Type B pancreatic cell (in vitro differentiated cells): ENCODE data around the gene FAM83F. TPM values are rescaled to one million over a fixed set of nuclear protein-coding genes. Genes with fewer than 3 reads are reported as not detected.

Source experiments
- DNase-seq: peaks from one replicate; pipeline ENCODE4 v3.0.0; 2021; ENCODE audit warnings: mixed read lengths; ENCODE audit not compliant: unreplicated experiment; ENCODE audit errors: extremely low spot score
- H3K27ac Mint-ChIP-seq: 2 replicates; pipeline ENCODE4 v1.8.0; 2021; ENCODE audit warnings: mild to moderate bottlenecking, mixed read lengths
- H3K27me3 Mint-ChIP-seq: 2 replicates; pipeline ENCODE4 v1.8.0; 2021; ENCODE audit warnings: mixed read lengths
- H3K36me3 Mint-ChIP-seq: 2 replicates; pipeline ENCODE4 v1.8.0; 2021; ENCODE audit warnings: mixed read lengths
- H3K4me1 Mint-ChIP-seq: one replicate; pipeline ENCODE4 v1.8.0; 2021; ENCODE audit warnings: mixed read lengths; ENCODE audit not compliant: unreplicated experiment
- H3K4me3 Mint-ChIP-seq: 2 replicates; pipeline ENCODE4 v1.8.0; 2021; ENCODE audit warnings: mild to moderate bottlenecking, mixed read lengths
- H3K9me3 Mint-ChIP-seq: 2 replicates; pipeline ENCODE4 v1.8.0; 2021; ENCODE audit warnings: mixed read lengths
- total RNA-seq: library from RNA; stranded (reverse); gene quantifications from 2 replicates; pipeline ENCODE4 v1.2.1, GENCODE V29; 2021; ENCODE audit warnings: low replicate concordance
- TF ChIP-seq, protein P1 (sequence below): fragments of 200-600 bp; sonication (generic); conservative IDR thresholded peaks from 2 replicates; pipeline ENCODE4 v1.5.0; 2021; ENCODE audit warnings: antibody characterized with exemption, mild to moderate bottlenecking

The FAM83F gene
- total RNA-seq, 1 donor from 2014 or later, result 12.4 TPM

DNA sequence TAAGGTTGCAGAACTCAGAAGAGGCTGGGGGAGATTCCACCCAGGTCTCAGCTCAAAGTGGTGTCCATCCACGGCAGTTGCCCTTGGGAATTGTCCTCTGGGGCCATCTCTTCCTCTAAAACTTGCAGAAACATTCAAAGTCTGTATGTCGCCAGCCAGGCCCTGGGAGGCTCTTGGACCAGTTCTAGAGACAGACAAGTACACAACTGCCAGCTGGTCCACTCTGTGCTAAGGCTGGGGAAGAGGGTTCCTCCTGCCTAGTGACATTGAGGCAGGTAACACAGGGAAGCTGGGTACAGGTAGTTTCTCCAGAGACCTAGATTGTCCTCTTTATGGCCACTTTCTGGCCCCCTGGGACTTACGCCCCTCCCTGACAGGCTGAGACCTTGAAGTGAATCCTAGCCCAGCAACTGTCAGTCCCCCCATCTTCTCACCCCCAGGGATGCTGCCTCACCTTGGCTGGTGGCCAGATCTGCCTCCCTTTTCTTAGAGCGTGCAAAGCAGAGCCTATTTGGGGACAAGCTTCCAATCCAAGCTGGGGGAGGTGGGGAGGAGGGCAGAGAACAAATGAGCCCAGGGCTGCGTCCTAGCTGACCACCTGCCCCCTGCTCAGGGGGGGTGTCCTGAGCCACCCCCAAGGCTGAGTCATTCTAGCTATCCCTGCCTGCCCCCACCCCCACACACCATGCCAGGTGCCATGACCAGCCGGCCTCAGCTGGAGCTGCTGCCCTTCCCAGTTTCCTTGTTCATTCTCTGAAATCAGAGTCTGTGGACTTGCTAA is 8.4 kb downstream of the FAM83F start:
- peaks cover 62% of the 10 kb centered on the region for H3K4me1 Mint-ChIP-seq
- H3K27ac Mint-ChIP-seq, result peak overlapping the region; percentile 28
- H3K9me3 Mint-ChIP-seq, result no peaks in the 10 kb centered on the region

DNA sequence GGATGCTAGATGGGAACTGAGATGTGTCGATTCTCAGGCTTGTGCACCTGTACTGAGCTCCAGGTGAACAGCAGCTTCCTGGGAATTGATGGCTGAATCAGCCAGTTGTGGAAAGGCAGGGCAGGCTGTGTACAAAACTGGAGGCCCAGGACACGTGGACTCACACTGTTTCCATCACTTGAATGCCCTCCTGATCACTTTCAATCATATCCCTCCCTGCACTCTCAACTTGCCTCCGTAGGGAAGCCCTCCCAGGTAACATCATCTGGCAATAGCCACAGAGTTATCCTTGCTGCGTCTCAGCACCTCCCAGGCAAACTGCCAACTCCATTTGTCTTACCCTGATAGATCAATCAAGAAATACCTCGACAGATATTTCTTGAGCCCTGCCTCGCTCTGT is 10.1 kb downstream of the FAM83F start:
- TF ChIP-seq, protein P1, sequence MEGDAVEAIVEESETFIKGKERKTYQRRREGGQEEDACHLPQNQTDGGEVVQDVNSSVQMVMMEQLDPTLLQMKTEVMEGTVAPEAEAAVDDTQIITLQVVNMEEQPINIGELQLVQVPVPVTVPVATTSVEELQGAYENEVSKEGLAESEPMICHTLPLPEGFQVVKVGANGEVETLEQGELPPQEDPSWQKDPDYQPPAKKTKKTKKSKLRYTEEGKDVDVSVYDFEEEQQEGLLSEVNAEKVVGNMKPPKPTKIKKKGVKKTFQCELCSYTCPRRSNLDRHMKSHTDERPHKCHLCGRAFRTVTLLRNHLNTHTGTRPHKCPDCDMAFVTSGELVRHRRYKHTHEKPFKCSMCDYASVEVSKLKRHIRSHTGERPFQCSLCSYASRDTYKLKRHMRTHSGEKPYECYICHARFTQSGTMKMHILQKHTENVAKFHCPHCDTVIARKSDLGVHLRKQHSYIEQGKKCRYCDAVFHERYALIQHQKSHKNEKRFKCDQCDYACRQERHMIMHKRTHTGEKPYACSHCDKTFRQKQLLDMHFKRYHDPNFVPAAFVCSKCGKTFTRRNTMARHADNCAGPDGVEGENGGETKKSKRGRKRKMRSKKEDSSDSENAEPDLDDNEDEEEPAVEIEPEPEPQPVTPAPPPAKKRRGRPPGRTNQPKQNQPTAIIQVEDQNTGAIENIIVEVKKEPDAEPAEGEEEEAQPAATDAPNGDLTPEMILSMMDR, result no peak
- Mint-ChIP-seq H3K9me3 (no peaks in the 10 kb centered on the region), H3K27me3 (peaks cover 25% of the 10 kb centered on the region), H3K27ac (peak overlapping the region; percentile 11), H3K4me3 (peak overlapping the region; percentile 29), H3K36me3 (no peaks in the 10 kb centered on the region), H3K4me1 (peaks cover 59% of the 10 kb centered on the region)
- DNase-seq, result no peak

More for the DNA sequence above, 8.4 kb downstream of the FAM83F start:
- no peak for DNase-seq
- Mint-ChIP-seq H3K36me3 (no peaks in the 10 kb centered on the region), H3K27me3 (peaks cover 9% of the 10 kb centered on the region), H3K4me3 (no peak overlapping the region)
- TF ChIP-seq, protein P1, result no peak

DNA sequence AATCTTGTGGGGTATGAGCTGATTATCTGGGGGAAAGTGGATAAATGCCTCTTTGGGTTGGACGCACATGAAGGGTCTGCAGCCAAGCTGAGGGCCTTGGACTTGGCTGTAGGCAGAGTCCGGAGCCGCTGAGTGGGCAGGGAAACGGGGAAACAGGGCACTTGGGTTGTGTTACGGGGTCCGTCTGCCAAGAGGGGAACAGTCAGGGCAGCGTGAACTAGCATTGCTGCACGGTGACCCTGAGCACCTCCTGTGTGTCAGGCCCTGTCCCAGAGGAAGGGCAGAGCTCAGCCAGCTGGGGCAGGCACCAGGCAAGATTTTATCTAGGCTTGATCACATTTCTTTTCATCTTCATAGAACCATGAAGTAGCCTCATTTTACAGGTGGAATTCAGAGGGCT is 11.9 kb downstream of the FAM83F start:
- no peaks in the 10 kb centered on the region for H3K9me3 Mint-ChIP-seq
- TF ChIP-seq, protein P1, result no peak
- peaks cover 28% of the 10 kb centered on the region for H3K27me3 Mint-ChIP-seq
- H3K36me3 Mint-ChIP-seq, result no peaks in the 10 kb centered on the region
- peaks cover 48% of the 10 kb centered on the region for H3K4me1 Mint-ChIP-seq
- peak overlapping the region; percentile 49 for H3K4me3 Mint-ChIP-seq
- H3K27ac Mint-ChIP-seq, result no peak overlapping the region
- no peak for DNase-seq

DNA sequence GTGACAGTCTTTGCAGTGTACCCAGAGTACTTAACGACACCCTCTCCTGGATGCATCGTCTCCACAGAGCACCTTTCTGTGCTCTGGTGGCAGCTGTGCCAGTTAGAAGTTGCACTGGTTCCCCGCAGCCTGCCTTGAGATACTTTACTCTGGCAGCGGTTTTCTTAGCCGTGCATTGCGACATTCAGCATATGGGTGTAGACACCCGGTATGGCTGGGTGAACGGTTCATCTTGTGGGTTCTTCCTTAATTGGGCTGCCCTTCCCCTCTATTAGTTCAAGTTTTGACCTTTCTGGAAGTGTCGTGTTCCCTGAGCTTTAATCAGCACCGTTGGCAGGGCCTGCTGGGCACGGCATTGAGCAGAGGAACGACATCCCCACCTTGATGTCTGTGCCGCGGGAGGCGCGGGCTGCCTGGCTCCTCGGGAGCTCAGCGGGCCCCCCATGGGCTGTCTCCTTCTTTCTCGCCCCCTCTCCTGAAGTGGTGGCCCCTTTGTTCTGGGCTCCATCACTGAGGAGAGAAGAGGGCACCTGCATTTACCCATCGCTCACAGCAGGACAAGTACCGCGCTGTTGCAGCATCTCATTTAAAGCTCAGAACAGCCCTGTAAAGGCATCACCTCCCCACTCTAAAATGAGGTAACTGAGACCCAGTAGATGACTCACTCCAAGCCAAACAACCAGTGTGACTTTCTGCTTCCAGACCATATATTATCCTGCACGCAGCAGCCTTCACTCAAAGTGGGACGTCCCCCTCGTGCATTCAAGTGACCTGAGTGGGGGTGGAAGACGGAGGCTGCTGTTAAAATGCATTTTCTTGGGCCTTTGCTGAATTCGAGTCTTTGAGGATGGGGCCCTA is 13.3 kb downstream of the FAM83F start:
- Mint-ChIP-seq H3K36me3 (peaks cover under 1% of the 10 kb centered on the region), H3K27me3 (peaks cover 29% of the 10 kb centered on the region), H3K27ac (no peak overlapping the region), H3K4me3 (no peak overlapping the region), H3K9me3 (no peaks in the 10 kb centered on the region), H3K4me1 (peaks cover 35% of the 10 kb centered on the region)
- TF ChIP-seq, protein P1, result no peak
- DNase-seq, result no peak

DNA sequence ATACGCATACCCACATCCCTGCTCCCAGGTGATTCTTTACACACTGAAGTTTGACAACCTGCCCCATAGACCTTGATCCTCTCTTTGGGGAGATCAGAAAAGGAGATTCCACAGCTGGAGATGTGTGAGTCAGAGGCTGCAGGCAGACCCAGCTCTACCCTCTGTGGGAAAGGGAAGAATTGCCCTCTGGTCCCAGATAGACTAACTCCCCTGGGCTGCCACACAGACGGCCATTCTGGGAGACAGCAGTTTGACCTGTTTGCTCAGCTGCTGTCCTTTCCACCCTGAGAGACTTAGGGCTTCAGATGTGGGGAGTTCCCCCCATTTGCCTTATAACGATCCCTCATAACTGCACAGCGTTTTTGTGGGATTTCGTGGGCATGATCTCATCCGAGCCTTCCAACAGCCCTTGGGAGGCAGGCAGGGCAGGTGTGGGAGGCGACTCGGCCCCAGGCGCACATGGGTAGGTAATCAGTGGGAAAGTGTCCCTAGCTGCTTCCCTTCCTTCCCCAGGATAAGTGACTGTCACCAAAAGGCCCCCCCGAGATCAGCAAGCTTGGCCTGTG is 14.1 kb downstream of the FAM83F start:
- TF ChIP-seq, protein P1, result no peak
- Mint-ChIP-seq H3K27ac (no peak overlapping the region), H3K36me3 (peaks cover 4% of the 10 kb centered on the region), H3K27me3 (peaks cover 32% of the 10 kb centered on the region), H3K4me1 (peaks cover 33% of the 10 kb centered on the region), H3K9me3 (no peaks in the 10 kb centered on the region), H3K4me3 (peak overlapping the region; percentile 31)
- DNase-seq, result no peak
